Left lung (tissue), 10 donors: ENCODE data around the gene ARHGEF12. TPM values are rescaled to one million over a fixed set of nuclear protein-coding genes. Genes with fewer than 3 reads are reported as not detected.

Experiments used
- ATAC-seq: fragments of 200-7000 bp; cut with Tn5 transposase; one replicate; pipeline ENCODE4 v1.9.1; 2020; ENCODE audit warnings: moderate library complexity
- DNase-seq, 4 donors: peaks; one replicate each; pipeline ENCODE4 v3.0.0-alpha.2; 2013 to 2020
- H3K27ac ChIP-seq, 2 donors: fragments of 200-600 bp; sonication (generic) in 1 of 2; one replicate each; pipeline versions ENCODE4 v1.5.0 to v1.8.0; 2020 to 2021
- H3K27me3 ChIP-seq, 2 donors: fragments of 200-600 bp; sonication (generic) in 1 of 2; one replicate each; pipeline versions ENCODE4 v1.5.0 to v1.8.0; 2020 to 2021
- H3K36me3 ChIP-seq, 2 donors: fragments of 200-600 bp; sonication (generic) in 1 of 2; one replicate each; pipeline versions ENCODE4 v1.5.0 to v1.8.0; 2020 to 2021
- H3K4me1 ChIP-seq, 2 donors: fragments of 200-600 bp; one replicate each; pipeline ENCODE4 v1.8.0; 2021
- H3K4me3 ChIP-seq, 2 donors: fragments of 200-600 bp; sonication (generic) in 1 of 2; one replicate each; pipeline versions ENCODE4 v1.5.0 to v1.8.0; 2020 to 2021; ENCODE audit warnings: mild to moderate bottlenecking in 1 of 2
- H3K9me3 ChIP-seq, 2 donors: fragments of 200-600 bp; sonication (generic) in 1 of 2; one replicate each; pipeline versions ENCODE4 v1.5.0 to v1.8.0; 2020 to 2021
- intact Hi-C, 2 donors: fragments of 100-400 bp; cut with DNase I; formaldehyde crosslinking; loops; one replicate each; pipeline versions ENCODE4 v1.11.2 to v1.14.2; 2022
- polyA plus RNA-seq, 6 donors: library from polyadenylated mRNA; unstranded; fragments of 120-200 nt; gene quantifications; one replicate each; pipeline ENCODE4 v1.2.1, GENCODE V29; 2013; ENCODE audit not compliant: insufficient read length in 6 of 6
- total RNA-seq, 2 donors: library from RNA; stranded (reverse); fragmentation: NEBNext Ultra II Directional; extraction: Animal tissue kit (Norgen Biotek cat#: 25700); gene quantifications; one replicate each; pipeline ENCODE4 v1.2.1, GENCODE V29; 2021
- TF ChIP-seq, protein P1 (sequence below), 2 donors: fragments of 200-600 bp; sonication (generic) in 1 of 2; IDR thresholded peaks; one replicate each; pipeline versions ENCODE4 v1.5.0 to v1.8.0; 2021; ENCODE audit warnings: antibody characterized with exemption in 2 of 2
- donor health status: DM: no; HTN: yes; CAD: no.
- donor health status: DM: no; HTN: no; CAD: no.

Gene ARHGEF12
- total and polyA plus RNA-seq, 8 donors: 91.4 to 109 (median 99.6) TPM

DNA sequence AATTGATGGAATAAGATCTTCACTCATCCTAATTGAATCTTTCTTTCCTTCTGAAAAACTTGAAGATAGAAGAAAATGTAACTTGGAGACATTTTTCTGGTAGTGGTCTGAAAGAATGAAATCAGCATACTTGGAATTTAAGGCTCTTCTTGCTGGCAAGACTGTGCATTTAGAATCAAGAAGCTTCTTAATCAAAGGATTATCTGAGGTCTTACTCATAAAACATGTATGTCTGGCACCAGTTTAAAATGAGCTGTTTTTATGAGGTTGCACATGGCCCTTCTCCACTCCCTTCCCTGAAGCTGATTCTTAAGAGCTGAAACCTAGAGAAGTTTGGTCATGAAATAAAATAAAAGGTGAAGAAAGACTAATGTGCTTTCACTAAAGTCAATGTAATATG is 77.3 kb downstream of the ARHGEF12 start:
- Histone ChIP-seq H3K27me3 (no peaks in the 10 kb centered on the region), H3K9me3 (no peaks in the 10 kb centered on the region), H3K36me3 (no peaks in the 10 kb centered on the region), H3K4me3 (no peak overlapping the region), H3K27ac (no peak overlapping the region), H3K4me1 (peaks cover 0 to 5% of the 10 kb centered on the region in 2 donors)
- TF ChIP-seq, protein P1, sequence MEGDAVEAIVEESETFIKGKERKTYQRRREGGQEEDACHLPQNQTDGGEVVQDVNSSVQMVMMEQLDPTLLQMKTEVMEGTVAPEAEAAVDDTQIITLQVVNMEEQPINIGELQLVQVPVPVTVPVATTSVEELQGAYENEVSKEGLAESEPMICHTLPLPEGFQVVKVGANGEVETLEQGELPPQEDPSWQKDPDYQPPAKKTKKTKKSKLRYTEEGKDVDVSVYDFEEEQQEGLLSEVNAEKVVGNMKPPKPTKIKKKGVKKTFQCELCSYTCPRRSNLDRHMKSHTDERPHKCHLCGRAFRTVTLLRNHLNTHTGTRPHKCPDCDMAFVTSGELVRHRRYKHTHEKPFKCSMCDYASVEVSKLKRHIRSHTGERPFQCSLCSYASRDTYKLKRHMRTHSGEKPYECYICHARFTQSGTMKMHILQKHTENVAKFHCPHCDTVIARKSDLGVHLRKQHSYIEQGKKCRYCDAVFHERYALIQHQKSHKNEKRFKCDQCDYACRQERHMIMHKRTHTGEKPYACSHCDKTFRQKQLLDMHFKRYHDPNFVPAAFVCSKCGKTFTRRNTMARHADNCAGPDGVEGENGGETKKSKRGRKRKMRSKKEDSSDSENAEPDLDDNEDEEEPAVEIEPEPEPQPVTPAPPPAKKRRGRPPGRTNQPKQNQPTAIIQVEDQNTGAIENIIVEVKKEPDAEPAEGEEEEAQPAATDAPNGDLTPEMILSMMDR (IDR thresholded peaks at IDR 0.05): no peak
- DNase-seq: no peak
- intact Hi-C loops: loop anchor here in 1 of 2 donors (10.0 kb wide), 1 partner anchor 79 kb away; the partner anchor contains the start of gene ARHGEF12
- ATAC-seq: no peak

DNA sequence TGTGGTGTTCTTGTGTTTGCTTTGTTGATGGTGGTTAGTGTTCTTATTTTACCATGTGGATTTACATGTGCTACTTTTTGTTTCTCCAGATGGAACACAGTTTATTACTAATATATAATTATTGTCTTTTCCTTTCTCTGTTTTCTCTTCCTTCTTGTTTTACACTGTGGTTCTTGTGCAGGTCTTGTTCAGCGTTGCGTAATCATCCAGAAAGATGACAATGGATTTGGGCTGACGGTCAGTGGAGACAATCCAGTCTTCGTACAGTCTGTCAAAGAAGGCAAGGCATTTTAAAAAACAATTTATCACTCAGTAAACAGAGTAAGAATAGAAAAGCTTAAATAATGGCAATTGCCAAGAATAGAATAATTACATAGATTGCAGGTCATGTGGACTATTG is 84.4 kb downstream of the ARHGEF12 start:
- intact Hi-C loops: no loop called here
- ATAC-seq (no peak), DNase-seq (no peak)
- H3K4me3 ChIP-seq: no peak overlapping the region
- H3K27me3 ChIP-seq: no peaks in the 10 kb centered on the region
- TF ChIP-seq, protein P1 (IDR thresholded peaks at IDR 0.05): no peak
- H3K27ac ChIP-seq: no peak overlapping the region
- H3K36me3 ChIP-seq: no peaks in the 10 kb centered on the region
- H3K9me3 ChIP-seq: no peaks in the 10 kb centered on the region
- no peaks in the 10 kb centered on the region for H3K4me1 ChIP-seq

DNA sequence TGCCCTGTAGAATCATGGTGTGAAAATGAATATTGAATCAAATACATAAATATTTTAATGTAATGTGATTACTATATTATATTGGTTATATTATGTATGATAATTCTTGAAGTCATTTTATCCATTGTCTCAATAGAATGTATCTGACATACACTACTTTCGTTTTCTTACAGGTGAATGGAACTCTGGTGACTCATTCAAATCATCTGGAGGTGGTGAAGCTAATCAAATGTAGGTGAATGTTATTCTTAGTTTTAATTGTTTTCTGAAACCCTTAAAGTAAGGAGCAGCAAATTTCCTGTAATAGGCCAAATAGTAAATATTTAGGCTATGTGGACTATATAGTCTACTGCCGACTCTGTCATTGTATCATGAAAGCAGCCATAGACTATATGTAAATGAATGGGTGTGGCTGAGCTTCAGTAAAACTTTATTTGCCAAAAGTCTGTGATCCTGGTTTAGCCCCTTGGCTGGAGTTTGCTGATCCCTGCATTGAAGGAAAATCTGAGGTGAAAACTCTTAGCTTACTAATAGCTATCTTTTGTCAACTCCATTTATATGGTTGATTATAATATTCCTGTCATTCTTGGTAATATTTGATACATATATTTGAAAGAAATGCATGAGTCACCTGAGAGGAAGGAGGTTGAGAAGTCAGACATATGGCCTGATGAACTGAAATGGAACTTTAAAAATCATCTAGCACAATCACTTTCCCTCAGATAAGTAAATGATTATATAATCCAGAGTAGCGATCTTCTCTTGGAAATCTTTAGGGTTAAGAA is 88.2 kb downstream of the ARHGEF12 start:
- TF ChIP-seq, protein P1 (IDR thresholded peaks at IDR 0.05): no peak
- intact Hi-C loops: no loop called here

DNA sequence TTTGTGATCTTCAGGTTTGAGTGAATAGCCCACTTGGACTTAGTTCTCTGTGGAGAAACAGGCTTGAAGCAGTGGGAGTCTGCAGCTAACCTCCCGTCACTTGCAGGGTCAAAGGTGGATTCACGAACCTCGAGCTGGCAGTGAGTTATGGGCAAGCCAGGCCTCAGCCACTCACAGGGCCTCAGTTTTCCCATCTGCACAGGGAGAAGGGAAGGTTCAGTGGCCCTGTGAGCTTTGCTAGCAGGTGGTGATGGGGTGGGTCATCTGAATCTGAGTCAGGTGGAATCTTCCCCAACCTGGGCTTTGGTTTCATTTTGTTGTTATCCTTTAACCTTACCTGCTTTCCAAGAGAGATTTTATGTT is 88.7 kb downstream of the ARHGEF12 start:
- Histone ChIP-seq H3K4me1 (no peaks in the 10 kb centered on the region), H3K27me3 (no peaks in the 10 kb centered on the region), H3K4me3 (no peak overlapping the region), H3K36me3 (no peaks in the 10 kb centered on the region), H3K27ac (no peak overlapping the region), H3K9me3 (no peaks in the 10 kb centered on the region)
- DNase-seq: no peak
- TF ChIP-seq, protein P1 (IDR thresholded peaks at IDR 0.05): no peak
- intact Hi-C loops: no loop called here
- ATAC-seq: no peak

More for the DNA sequence above, 88.2 kb downstream of the ARHGEF12 start:
- Histone ChIP-seq H3K27me3 (no peaks in the 10 kb centered on the region), H3K27ac (no peak overlapping the region), H3K9me3 (no peaks in the 10 kb centered on the region), H3K36me3 (no peaks in the 10 kb centered on the region), H3K4me3 (no peak overlapping the region), H3K4me1 (no peaks in the 10 kb centered on the region)
- no peak for DNase-seq
- ATAC-seq: no peak

DNA sequence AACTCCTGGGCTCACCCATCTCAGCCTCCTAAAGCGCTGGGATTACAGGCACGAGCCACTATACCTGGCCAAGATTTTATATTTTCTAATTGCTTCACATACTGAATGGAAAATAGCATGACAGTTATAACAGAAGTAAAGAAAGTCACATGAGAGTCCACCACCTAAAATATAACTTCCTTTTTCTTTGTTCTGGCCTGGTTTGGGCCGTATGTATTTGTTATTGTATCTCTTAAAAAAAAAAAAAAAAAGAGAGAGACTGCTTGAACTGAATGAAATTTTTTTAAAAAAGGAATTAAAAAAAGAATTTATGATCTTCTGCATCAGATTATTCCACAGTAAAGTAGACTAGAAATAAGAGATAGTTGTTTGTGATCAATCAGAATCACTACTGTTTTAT is 89.3 kb downstream of the ARHGEF12 start:
- H3K4me3 ChIP-seq: no peak overlapping the region
- H3K36me3 ChIP-seq: no peaks in the 10 kb centered on the region
- H3K9me3 ChIP-seq: no peaks in the 10 kb centered on the region
- ATAC-seq (no peak), DNase-seq (no peak)
- no peaks in the 10 kb centered on the region for H3K27me3 ChIP-seq
- TF ChIP-seq, protein P1 (IDR thresholded peaks at IDR 0.05): no peak
- H3K4me1 ChIP-seq: no peaks in the 10 kb centered on the region
- H3K27ac ChIP-seq: no peak overlapping the region
- intact Hi-C loops: no loop called here
